HUES64 (cell line): ENCODE measurements around the gene FAM156B. TPM values are rescaled to one million over a fixed set of nuclear protein-coding genes. Genes with fewer than 3 reads are reported as not detected.
"Not testable (repeated sequence)": the region's sequence is repeated elsewhere in the genome, so short reads cannot be mapped to it uniquely, and the experiment has no call there.

Experiments used
- H3K27ac ChIP-seq: 2 replicates; pipeline ENCODE4 v1.7.0; 2013; ENCODE audit warnings: low read depth, low read length, inconsistent platforms
- H3K27me3 ChIP-seq: 2 replicates; pipeline ENCODE4 v1.6.1; 2013; ENCODE audit warnings: mild to moderate bottlenecking, low read length; ENCODE audit not compliant: insufficient read depth
- H3K36me3 ChIP-seq: 2 replicates; pipeline ENCODE4 v1.6.1; 2013; ENCODE audit warnings: mild to moderate bottlenecking, low read length; ENCODE audit not compliant: insufficient read depth
- H3K4me1 ChIP-seq: 2 replicates; pipeline ENCODE4 v1.6.1; 2013; ENCODE audit warnings: mild to moderate bottlenecking, low read length, moderate library complexity; ENCODE audit not compliant: insufficient read depth
- H3K4me3 ChIP-seq: 2 replicates; pipeline ENCODE4 v1.5.1; 2013; ENCODE audit warnings: mild to moderate bottlenecking, low read length, moderate library complexity
- H3K9ac ChIP-seq: 2 replicates; pipeline ENCODE4 v1.6.1; 2013; ENCODE audit warnings: mild to moderate bottlenecking, low read depth, low read length
- H3K9me3 ChIP-seq: 2 replicates; pipeline ENCODE4 v1.6.1; 2013; ENCODE audit warnings: low read depth, low read length; ENCODE audit not compliant: insufficient read depth
- WGBS: fragments of 150-250, 120-280 bp; methylation state at CpG from one replicate; pipeline ENCODE4 v1.1.7; 2013; ENCODE audit warnings: missing lambda C conversion rate; 5-methylcytosine and 5-hydroxymethylcytosine counted together
- polyA plus RNA-seq, 2 experiments: library from polyadenylated mRNA; stranded (reverse); fragments of 50-300 nt; gene quantifications; one replicate each; pipeline ENCODE4 v1.2.3, GENCODE V29; 2013

The FAM156B gene, protein sequence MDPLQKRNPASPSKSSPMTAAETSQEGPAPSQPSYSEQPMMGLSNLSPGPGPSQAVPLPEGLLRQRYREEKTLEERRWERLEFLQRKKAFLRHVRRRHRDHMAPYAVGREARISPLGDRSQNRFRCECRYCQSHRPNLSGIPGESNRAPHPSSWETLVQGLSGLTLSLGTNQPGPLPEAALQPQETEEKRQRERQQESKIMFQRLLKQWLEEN
- 6.3 TPM for polyA plus RNA-seq (2013, experiment 1 of 2)
- polyA plus RNA-seq (2013, experiment 2 of 2): 6.2 TPM

DNA sequence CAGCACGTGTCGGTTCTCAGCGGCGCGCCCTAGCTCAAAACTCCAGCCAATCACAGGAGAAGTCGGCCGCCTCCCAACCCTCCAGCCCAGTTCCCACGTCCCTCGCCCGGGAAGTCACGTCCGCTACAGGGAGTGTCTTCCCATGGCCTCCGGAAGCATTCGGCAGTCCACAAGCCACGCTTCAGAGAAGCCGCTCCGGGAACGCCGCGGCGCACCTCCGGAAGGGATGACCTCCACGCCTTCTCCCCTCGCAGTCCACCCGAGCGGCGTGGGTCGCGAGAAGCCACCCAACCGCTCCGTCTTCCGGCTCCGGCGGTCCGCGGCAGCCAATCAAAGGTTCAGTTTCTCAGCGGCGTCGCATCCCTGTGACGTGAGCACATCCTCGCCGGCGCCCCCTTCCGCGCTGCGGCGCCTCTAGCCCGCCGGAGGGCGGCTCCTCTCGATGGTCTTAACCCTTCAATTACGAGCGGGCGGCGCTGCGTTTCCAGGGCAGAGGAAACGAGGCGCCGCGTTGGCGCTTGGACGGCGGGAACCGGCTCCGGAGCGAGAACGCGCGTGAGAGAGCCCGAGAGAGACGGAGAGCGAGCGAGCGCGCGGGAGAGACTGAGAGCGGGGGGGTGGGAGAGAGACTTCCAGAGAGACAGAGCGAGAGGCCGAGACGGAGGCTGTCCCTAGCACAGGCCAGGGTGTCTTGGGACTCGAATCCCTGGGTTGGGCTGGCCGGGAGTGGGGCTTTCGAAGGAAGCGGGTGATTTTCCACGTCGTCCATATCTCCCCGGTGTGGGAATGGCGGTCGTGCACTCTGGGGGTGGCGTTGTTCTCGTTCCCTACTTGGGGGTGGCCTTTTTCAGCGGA, at the start of gene FAM156B:
FAM156B (plus strand) TSS at position 476 of the 855 bp plus-strand sequence. CDS start 9,896 bp downstream, outside the sequence.
- no CpG with 5 or more reads among the region's 92 CpGs for WGBS

DNA sequence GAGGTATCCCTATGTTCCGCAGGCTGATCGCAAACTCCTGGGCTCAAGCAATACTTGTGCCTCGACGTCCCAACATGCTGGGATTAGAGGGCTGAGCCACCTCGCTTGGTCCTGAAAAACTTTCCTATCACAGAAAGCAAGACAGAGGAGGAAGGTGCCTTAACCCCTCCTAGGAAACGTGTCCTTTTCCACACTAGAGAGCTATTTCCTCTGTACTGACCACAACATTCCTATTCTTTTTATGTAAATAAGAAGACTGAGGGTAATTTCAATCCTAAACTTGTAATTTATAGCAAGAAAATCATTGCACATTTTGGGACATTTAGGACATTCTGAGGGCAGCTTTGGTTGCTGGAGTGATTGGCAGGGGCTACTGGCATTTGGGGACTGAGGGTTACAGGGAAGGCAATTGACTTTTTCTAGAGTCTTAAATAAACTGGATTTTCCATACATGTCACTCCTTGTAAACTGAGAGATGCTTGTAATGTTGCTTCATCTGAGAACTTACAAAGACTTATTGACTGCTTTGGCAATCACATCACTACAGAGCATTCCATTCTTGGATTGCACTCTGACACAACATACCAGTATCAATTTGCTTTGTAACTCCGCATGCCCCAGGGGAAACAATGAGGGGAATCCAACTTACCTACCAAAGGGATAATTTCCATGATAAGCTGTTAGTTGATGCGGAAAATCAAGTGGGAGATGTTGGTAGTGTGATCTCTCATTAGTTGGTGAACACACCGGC, 44.8 kb upstream of the FAM156B start:
- 91% methylated on average over 8 of the region's 9 CpGs for WGBS
- no peak overlapping the region for H3K27ac ChIP-seq
- H3K27me3 ChIP-seq: no peaks in the 10 kb centered on the region
- H3K36me3 ChIP-seq: no peaks in the 10 kb centered on the region
- no peaks in the 10 kb centered on the region for H3K4me1 ChIP-seq
- H3K4me3 ChIP-seq: no peak overlapping the region
- H3K9me3 ChIP-seq: 0 out of 2 replicates have a peak, but pooled peaks cover 4% of the 10 kb centered on the region
- H3K9ac ChIP-seq: no peak overlapping the region

More for the DNA sequence above, at the start of gene FAM156B:
- H3K4me3 ChIP-seq, H3K9ac ChIP-seq, H3K36me3 ChIP-seq, H3K9me3 ChIP-seq, H3K4me1 ChIP-seq, H3K27me3 ChIP-seq, H3K27ac ChIP-seq: not testable (repeated sequence)

DNA sequence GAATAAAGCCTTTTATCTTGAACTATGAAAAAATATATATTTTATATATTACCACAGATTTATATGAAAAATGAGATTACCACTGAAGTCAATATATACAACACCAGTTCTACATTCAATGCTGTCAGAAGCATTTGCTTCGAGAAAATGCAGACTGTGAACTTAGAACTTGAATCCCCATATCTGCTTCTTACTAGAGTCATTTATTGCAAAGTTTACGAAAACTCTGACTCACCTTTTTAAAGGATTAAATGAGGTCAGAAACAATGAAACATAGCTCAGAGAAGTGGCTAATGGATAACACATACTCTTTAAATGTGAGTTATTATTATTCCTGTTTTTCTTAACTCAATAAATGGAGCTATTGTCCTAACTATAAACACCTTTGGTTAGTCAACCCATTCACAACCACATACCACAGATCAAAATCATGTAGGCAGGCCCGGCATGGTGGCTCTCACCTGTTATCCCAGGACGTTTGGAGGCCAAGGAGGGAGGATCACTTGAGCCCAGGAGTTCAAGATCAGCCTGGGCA, 40.1 kb upstream of the FAM156B start:
- H3K9me3 ChIP-seq, H3K4me1 ChIP-seq, H3K36me3 ChIP-seq, H3K4me3 ChIP-seq, H3K27ac ChIP-seq, H3K27me3 ChIP-seq, H3K9ac ChIP-seq: not testable (repeated sequence)
- WGBS: 53% methylated on average over 3 of the region's 4 CpGs

DNA sequence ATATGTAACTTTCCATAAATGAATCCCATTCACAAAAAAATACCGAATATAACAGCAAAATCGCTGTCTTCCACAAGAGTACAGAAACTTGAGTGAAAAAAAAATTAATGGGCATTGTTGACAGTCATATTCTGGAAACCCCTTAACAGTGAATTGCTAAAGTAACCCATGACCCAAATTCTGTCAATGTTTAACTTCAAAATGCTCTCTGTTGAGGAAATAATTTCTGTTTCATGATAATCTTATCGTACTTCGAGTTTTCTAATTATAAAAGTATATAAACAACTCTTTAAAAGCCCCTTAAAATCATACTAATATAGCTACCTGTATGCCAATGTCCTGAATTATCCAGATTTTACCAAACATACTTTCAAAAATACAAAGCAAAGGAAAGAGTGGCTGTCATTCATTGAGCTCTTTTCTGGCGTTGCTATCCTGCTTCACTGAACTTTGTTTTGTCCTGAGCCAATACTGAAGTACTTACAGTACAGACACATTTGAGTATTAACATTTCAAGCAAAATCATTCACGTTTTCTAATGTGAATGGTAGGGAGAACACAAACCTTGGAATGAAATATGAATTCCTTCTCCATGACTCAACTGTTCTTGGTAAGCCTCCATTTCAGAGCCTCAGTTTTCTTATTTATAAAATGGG, 31.7 kb upstream of the FAM156B start:
- Histone ChIP-seq H3K4me1 (no peaks in the 10 kb centered on the region), H3K9me3 (no peaks in the 10 kb centered on the region), H3K27ac (no peak overlapping the region), H3K4me3 (no peak overlapping the region), H3K27me3 (peaks cover 7% of the 10 kb centered on the region; the same call in 1 of the 2 replicates), H3K9ac (no peak overlapping the region), H3K36me3 (no peaks in the 10 kb centered on the region)
- 94% methylated on average over 1 of the region's 6 CpGs for WGBS

DNA sequence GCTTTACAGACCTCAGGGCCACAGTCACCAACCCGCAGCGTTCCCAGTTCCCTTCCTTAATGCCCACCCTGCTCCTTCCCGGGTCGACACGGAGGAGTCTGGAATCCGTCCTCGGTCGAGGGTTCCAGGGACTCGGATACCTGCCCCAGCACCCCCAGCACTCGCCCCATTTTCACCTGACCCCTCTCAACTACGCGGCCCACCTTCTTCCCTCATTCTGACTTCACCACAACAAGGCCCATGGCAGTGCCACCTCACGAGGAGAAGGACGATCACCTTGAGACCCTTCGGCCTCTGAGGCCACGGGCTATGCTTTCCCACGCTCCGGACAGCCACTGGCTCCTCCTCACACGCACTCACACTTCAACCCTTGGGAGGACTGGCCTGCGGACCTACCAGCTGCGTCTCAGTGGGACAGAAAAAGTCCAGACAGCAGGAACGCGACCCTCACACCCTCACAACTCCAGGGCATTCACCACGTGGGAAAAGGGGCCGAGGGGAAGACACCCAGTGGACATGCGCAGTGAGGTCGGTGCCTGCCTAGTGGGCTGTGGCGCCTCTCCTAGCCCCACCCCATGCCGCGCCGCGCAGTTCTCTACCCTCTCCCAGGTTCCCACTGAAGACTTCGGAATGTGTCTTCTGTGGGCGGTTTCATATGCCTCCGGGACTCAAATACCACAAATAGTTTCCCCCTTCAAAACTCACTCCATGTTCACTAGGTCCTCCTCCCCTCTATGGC, 29.4 kb upstream of the FAM156B start, which contains the start of gene XAGE3:
XAGE3 (minus strand) TSS at position 474 of the 739 bp plus-strand sequence. CDS start 950 bp downstream, outside the sequence.
- no peaks in the 10 kb centered on the region for H3K9me3 ChIP-seq
- H3K27ac ChIP-seq: no peak within 1 kb of the TSS
- 93% methylated on average over 33 of the region's 35 CpGs for WGBS
- no peaks in the 10 kb centered on the region for H3K36me3 ChIP-seq
- no peak within 1 kb of the TSS for H3K9ac ChIP-seq
- H3K27me3 ChIP-seq: peaks cover 7% of the 10 kb centered on the region; the same call in 1 of the 2 replicates
- no peak within 1 kb of the TSS for H3K4me3 ChIP-seq
- H3K4me1 ChIP-seq: no peaks in the 10 kb centered on the region

DNA sequence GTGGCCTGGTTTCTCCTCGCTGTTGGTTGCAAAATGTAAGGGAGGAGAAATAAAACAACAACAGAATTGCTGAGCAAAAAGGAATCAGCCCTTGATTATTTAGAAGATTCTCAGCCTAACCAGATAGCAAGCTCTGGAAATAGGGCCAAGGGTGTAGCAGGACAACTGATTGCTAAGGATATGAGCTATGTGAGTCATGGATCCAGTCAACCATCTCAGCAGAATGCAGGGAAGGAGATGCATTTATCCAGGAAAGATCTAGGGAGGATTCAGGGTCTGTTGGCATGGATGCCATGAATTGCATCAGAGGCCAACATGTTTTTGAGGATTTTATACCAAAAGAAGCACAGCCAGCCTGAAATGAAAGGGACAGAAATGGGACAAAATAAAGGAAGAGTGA, 27.1 kb upstream of the FAM156B start:
- WGBS: 63% methylated on average over 1 of the region's 1 CpG
- Histone ChIP-seq H3K36me3 (no peaks in the 10 kb centered on the region), H3K4me1 (no peaks in the 10 kb centered on the region), H3K27ac (no peak overlapping the region), H3K27me3 (no peaks in the 10 kb centered on the region), H3K9me3 (no peaks in the 10 kb centered on the region), H3K9ac (no peak overlapping the region), H3K4me3 (no peak overlapping the region)

DNA sequence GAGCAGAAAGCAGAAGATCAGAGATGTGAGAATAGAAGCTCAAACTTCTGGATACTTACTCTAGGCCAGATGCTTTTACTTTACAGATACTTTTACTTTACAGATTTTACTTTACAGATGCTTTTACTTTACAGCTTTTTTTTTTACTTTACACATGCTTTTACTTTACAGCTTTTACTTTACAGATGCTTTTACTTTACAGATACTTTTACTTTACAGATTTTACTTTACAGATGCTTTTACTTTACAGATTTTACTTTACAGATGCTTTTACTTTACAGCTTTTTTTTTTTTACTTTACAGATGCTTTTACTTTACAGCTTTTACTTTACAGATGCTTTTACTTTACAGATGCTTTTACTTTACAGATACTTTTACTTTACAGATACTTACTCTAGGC, 23.3 kb upstream of the FAM156B start:
- H3K27ac ChIP-seq, H3K27me3 ChIP-seq, H3K9me3 ChIP-seq, H3K4me3 ChIP-seq, H3K4me1 ChIP-seq, H3K9ac ChIP-seq, H3K36me3 ChIP-seq: not testable (repeated sequence)

DNA sequence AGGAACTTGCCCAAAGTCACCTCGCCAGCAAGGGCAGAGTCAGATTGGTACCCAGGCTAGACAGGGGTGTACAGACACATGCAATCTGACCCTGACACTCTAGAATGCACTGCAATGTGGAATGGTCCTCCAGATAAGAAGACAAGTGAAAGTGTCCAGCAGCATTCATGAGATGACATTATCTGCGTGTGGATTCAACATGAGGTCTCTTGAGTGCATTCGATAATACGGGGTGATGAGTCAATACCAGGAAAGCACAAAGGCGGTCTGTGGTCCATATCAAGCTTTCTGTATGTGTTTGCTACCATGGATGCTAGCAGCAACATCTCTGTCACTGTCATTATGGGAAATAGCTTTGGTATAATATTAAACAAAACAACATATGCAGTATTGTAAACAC, 22.5 kb upstream of the FAM156B start:
- Histone ChIP-seq H3K27me3 (no peaks in the 10 kb centered on the region), H3K4me1 (no peaks in the 10 kb centered on the region), H3K4me3 (no peak overlapping the region), H3K9me3 (no peaks in the 10 kb centered on the region), H3K9ac (no peak overlapping the region), H3K36me3 (no peaks in the 10 kb centered on the region), H3K27ac (no peak overlapping the region)
- 84% methylated on average over 5 of the region's 5 CpGs for WGBS

DNA sequence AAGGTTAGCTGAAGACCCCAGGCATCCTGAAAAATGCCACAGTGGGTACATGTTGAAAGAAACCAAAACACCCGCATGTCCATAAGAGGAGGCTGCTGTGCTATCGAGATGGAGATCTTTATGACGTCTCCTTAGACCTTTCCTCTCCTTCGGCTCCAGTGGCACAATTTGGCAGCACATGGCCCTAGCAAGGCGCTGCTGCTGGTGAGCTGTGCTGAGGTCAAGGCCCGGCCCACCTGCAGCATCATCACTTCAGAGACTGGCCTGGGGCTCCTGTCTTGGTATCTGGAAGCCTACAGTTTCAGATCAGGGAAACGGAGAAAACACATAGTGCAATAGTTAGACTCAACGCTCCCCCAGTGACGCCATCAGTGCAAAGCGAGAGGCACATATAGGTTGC, 21.7 kb upstream of the FAM156B start:
- not testable (repeated sequence) for H3K27me3 ChIP-seq, H3K4me1 ChIP-seq, H3K9me3 ChIP-seq, H3K4me3 ChIP-seq, H3K36me3 ChIP-seq, H3K27ac ChIP-seq, H3K9ac ChIP-seq
- WGBS: 85% methylated on average over 8 of the region's 10 CpGs

DNA sequence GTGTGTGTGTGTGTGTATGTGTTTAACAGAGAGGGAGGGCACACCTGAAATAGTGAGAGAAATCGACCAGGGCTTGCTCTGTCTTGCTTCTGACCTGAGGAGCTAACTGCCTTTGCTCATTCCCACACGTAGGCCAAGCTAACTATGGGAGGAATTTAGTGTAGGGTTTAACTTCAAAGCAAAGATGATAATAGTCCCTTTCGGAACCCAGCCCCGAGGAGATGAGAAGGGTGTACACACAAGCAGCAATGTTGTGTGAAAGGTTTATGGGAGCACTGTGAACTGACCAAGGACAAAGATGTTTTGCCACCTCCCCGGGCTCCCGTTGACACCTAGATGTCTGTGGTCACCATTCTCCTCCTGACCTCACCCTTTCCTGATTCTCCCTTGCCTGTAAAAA, 20.7 kb upstream of the FAM156B start:
- H3K4me3 ChIP-seq, H3K27me3 ChIP-seq, H3K9ac ChIP-seq, H3K36me3 ChIP-seq, H3K9me3 ChIP-seq, H3K27ac ChIP-seq, H3K4me1 ChIP-seq: not testable (repeated sequence)
- 74% methylated on average over 4 of the region's 6 CpGs for whole genome bisulfite sequencing
